Right ventricle myocardium inferior (tissue), 1 donor: ENCODE results near the gene HECTD4. TPM values are rescaled to one million over a fixed set of nuclear protein-coding genes. Genes with fewer than 3 reads are reported as not detected.
"Not testable (repeated sequence)": the region's sequence is repeated elsewhere in the genome, so short reads cannot be mapped to it uniquely, and the experiment has no call there.

Experiments used
- ATAC-seq: fragments of 200-7000 bp; cut with Tn5 transposase; one replicate; pipeline ENCODE4 v1.9.1; 2020; ENCODE audit warnings: mild to moderate bottlenecking, moderate library complexity
- DNase-seq: peaks from one replicate; pipeline ENCODE4 v3.0.0; 2021; ENCODE audit errors: missing footprints
- intact Hi-C: fragments of 100-400 bp; cut with DNase I; formaldehyde crosslinking; loops from one replicate; pipeline ENCODE4 v1.11.0; 2022
- long read RNA-seq: library from polyadenylated mRNA; unstranded; transcript quantifications from one replicate; pipeline ENCODE4 v2.0.0, GENCODE V29; 2021
- total RNA-seq: library from RNA; stranded (reverse); fragmentation: NEBNext Ultra II Directional; extraction: Animal tissue kit (Norgen Biotek cat#: 25700); gene quantifications from one replicate; pipeline ENCODE4 v1.2.1, GENCODE V29; 2021
- donor health status: DM: no; HTN: yes; CAD: no; lungs with severe emphysema.

HECTD4 gene, protein sequence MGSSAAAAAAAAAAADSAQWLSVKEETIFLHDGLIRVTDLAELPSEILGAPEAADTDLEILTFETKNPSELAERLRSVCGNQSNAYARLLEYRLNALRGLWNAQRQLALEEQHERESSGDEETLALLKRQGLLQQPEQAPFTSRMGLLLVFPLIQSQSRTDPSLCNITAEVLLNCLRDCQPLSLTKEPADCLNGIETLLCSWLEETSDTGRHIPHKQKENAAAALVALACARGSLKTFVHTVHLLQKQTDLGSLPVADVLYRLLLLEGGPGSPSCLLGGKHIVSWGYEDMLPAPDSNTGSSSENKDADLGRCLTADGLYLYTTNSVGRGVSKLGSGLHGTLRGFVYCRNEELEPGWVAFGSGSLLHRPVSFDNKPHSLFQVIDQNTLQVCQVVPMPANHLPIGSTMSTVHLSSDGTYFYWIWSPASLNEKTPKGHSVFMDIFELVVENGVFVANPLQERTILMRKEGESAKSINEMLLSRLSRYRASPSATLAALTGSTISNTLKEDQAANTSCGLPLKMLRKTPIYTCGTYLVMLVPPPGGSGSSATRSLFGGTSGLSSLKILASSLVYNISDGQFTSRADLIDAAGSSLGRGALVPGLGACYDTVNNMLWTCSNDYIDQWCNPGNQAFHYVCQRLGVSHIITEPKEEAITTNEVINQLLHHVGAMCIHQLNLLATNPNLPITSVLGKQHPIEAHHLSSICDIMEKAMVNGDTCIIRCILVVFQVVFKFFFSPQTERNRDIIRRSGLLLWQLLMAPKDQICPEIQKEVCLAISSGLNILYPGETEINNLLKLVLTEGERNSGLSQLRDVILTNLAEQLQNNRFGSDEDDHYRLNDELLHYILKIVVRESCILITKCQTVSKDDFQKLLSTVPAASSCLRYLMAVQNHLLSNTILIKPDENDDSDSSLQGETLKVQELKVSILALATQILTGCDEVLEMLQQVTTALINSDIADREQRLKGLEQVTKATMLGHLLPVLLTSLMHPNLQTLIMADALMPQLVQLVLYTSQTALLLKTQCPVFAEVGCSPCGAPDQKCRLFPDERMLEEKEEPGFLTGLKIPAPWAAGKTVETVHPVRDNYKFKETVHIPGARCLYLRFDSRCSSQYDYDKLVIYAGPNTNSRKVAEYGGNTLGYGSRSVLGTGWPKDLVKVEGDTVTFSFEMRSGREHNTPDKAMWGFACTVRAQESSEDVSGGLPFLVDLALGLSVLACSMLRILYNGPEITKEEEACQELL (N-terminal part only)
- 22.6 TPM for total RNA-seq
- long read RNA-seq, partial matches to known transcripts, result 0 of 3 reads
- long read RNA-seq, other reads (novel, unspliced or antisense), result 3 of 3 reads

DNA sequence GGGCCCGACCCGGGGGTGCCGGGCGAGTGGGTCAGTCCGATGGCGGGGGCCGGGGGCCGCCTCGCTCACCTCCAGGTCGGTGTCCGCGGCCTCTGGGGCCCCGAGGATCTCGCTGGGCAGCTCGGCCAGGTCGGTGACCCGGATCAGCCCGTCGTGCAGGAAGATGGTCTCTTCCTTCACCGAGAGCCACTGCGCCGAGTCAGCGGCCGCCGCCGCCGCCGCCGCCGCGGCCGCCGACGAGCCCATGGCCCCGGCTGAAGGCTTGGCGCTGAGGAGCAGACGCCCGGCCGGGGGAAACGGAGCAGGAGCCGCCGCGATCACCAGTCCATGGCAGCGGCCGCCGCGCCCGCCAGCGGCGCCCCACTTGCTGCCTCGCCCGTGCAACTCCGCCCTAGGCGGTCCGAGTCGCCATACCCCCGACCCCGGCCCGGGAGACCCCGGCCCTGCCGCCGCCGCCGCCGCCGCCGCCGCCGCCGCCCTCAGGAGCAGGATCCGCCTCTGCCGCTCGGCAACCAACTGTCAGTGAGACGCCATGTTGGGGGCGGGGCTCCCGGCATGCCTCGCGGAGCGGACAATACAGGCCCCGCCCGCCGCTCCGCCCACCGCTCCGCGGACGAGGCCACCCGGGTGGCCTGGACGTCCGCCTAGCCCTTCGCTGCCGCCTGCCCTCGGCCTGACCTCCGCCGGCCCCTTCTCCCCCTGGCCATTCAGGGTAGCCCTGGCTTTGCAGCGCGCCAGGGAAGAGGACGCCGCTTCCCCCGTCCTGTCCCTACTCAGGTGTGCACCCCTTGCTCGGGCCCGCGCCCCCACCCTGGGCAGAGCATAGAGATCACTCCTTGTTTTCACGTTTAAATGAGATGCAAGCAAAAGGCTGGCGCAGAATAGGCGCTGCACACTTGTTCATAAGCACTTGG is at the start of gene HECTD4:
TSS of gene HECTD4 (minus strand) at position 549 of the 914 bp plus-strand sequence. CDS start at position 246, 303 bp downstream.
- ATAC-seq, result peak; percentile 99

DNA sequence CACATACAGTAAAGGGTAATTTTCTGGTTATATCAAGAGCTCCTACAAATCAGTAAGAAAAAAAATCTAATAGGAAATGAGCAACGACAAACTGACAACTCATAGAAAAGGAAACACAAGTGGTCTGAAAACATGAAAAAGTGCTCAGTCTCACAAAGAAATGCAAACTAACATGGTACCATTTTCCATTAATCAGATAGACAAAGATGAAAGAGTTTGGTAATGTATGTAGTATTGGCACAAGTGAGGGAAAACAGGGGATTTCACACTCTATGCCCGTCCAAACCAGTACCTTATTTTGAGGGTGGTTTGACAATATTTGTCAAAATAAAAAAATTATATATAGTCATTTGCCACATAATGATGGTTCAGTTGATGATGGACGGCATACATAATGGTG is 49.7 kb upstream of the HECTD4 start:
- DNase-seq (no peak), ATAC-seq (no peak)
- intact Hi-C loops, result no loop called here

More for the DNA sequence above, at the start of gene HECTD4:
- DNase-seq, result peak; percentile 99
- intact Hi-C loops, result loop anchor here (10.0 kb wide), 2 partner anchors 97 to 257 kb away; partner anchors contain the start of gene TRAFD1

DNA sequence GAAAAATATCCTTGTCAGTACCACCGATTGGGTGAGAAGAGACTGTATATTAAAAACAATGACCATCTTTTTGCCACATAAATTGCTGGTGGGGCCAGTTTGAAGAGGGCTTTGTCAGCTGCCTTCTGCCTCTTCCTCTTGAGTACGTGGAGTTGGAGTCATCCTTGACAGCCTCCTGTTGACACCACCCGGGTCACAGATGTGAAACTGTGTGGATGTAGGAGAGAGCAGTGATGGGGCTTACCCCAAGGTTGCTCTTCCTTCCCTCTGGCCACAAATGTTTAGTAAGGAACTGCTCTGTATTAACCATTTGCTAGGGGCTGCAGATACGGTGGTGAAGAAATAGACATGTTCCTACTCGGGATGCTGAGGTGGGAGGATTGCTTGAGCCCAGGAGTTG is 48.7 kb upstream of the HECTD4 start:
- no peak for ATAC-seq
- no peak for DNase-seq
- intact Hi-C loops, result no loop called here

DNA sequence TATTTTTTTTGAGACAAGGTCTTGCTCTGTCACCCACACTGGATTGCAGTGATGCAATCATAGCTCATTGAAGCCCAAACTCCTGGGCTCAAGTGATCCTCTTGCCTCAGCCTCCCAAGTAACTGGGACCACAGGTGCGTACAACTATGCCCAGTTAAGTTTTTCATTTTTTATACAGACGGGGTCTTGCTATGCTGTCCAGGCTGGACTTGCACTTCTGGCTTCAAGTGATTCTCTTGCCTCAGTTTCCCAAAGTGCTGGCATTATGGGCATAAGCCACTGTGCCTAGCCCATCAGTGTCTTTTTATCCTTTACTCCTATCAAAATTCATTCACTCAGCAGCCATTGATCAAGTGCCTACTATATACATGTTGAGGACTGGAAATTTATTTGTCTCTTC is 45.5 kb upstream of the HECTD4 start:
- DNase-seq (no peak), ATAC-seq (no peak)
- intact Hi-C loops, result no loop called here

DNA sequence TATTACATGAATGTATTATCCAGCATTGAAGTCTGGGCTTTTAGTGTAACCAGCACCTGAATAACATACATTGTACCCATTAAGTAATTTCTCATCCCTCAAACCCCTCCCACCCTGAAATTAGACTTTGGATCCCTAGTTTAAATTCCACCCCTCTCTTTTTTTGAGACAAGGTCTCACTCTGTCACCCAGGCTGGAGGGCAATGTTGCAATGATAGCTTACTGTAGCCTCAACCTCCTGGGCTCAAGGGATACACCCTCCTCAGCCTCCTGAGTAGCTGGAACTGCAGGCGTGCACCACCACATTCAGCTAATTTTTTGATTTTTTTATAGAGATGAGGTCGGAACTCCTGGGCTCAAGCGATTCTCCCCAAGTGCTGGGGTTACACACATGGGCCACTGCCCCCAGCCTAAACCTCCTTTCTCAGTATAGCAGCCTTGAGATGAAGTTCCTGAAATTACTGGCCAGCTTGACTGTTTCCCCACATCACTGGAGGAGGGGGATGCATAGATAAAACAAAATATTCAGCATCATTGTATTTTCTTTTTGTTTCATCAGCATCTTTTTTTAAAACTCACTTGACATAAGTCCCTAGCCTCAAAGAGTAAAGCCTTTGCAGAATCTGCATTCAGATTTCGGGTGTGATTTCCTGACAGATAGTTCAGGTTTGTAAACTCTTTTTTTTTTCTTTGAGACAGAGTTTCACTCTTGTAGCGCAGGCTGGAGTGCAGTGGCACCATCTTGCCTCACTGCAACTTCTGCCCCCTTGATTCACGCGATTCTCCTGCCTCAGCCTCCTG is 43.6 kb upstream of the HECTD4 start:
- DNase-seq (no peak), ATAC-seq (no peak)
- intact Hi-C loops, result no loop called here

DNA sequence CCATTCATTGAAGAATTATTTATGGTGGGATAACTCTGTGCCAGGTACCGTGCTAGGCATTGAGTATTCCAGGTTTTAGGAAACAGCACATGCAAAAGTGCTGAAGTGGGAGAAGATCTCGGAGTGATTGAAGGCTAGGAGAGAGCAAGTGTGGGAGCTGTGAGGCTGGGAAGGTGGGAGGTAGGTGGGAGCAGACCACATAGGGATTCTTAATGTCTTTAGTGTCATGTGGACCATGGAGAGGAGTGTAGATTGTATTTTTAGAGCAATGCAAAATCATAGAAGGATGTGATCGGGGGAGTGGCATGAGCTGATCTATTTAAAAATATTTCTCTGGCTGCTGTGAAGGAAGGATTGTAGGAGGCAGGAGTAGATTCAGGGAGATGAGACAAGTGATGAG is 41.9 kb upstream of the HECTD4 start:
- intact Hi-C loops, result no loop called here
- no peak for ATAC-seq
- DNase-seq, result no peak

DNA sequence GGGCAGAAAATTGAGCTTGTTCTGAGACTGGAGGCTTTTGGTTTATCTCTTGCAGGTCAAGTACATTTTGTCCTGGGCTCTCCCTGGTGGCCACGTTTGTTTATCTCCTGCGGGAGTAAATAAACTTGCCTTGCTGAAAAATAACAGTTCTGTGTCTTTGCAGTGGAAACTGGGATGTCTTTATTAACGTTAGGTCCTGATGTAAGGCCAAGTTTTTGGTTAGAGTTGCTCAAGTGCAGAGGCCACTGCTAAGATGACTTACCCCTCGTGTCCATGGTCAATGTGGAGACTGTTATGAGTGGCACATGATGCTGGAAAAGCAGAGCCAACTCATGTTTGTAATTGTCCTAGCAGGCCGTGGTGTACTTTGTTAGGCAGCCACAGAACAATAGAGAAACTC is 40.3 kb upstream of the HECTD4 start:
- ATAC-seq, result no peak
- DNase-seq, result no peak
- intact Hi-C loops, result no loop called here

DNA sequence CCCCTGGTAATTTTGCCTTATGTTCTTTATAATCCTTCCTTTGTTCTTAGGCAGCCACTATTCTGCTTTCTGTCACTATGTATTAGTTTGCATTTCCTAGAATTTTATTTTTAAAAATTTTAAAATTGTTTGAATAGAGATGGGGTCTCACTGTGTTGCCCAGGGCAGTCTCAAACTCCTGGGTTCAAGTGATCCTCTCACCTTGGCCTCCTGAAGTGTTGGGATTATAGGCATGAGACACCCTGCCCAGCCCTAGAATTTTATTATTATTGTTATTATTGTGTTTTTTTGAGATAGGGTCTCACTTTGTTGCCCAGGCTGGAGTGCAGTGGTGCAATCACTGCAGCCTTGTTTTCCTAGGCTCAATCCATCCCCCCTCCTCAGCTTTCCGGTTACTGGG is 39.1 kb upstream of the HECTD4 start:
- intact Hi-C loops, result no loop called here
- no peak for ATAC-seq
- no peak for DNase-seq

DNA sequence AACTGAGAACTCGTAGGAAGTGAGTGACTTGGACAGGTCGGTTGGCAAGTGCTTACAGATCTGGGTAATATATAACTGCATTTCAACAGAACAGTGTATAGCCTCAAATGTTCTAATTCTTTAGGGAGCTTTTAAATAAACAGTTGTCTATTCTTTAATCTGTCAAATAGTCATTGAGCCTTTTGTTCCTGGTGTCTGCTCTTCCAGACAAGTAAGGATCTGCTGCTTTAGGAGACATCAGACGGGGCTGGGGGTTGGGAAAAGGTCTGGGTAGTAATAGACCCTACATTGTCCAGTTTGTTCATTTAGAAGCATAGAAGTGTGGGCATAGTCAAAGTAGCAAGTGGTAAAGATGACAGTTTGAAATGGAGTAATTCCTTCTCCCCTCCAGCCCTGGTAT is 38.5 kb upstream of the HECTD4 start:
- DNase-seq (no peak), ATAC-seq (no peak)
- intact Hi-C loops, result no loop called here

DNA sequence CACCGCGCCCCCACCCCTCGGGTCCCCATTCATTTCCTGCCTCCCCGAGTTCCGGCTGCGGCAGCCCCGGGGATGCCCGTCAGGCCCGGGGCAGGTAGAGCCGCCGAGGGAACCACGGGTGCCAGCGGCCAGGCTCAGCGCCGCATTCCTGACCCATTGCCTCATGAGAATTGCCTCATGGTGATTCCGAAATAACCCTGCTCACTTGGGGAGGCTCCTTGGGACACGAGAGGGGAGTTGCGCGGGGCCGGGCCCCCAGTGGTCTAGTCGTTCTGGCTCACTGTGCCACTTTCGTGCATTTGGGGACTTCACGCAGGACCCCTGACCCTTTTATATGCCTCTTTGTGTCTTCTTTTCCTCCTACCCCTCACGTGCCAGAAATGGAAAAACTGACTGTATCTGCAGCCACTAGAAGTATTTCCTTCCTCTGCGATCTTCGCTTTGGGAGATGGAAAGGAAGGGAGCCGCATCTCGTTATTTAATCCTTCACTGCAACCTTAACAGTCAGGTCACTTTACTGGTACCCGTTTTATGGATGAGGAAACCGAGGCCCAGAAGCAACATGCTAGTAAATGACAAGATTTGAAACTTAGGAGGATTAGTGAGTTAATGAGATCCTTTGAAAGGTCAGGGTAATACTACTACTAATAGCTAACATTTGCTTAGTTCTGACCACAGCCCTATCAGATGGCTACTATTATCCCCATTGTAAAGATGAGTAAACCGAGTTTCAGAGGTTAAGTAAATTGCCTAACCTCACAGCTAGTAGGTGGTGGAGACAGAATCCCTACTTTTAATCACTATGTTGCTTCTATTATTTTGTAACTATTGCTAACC is 37.3 kb upstream of the HECTD4 start:
- peak; percentile 81 for ATAC-seq
- DNase-seq, result peak; percentile 77
- intact Hi-C loops, result no loop called here

DNA sequence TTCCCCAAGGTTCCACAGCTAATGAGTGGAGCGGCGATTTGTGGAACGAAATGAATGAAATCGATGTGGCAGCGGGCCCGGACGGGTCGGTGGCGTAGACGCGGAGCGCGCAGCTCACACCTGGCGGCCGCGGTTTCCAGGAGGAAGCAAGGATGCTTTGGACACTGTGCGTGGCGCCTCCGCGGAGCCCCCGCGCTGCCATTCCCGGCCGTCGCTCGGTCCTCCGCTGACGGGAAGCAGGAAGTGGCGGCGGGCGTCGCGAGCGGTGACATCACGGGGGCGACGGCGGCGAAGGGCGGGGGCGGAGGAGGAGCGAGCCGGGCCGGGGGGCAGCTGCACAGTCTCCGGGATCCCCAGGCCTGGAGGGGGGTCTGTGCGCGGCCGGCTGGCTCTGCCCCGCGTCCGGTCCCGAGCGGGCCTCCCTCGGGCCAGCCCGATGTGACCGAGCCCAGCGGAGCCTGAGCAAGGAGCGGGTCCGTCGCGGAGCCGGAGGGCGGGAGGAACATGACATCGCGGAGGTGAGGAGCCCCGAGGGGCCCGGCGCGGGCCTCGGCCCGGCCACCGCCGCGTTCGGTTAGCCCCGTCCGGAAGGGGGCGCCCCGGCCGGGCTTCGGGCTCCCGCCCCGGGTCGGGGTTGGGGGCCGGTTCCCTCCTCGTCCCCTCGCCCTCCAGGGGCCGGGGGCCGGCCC is 36.5 kb upstream of the HECTD4 start, which contains the start of gene PTPN11:
TSS of gene PTPN11 (plus strand) at position 340 of the 689 bp plus-strand sequence. CDS start at position 505, 165 bp downstream.
- peak; percentile 94 for DNase-seq
- peak; percentile 92 for ATAC-seq
- intact Hi-C loops, result no loop called here

DNA sequence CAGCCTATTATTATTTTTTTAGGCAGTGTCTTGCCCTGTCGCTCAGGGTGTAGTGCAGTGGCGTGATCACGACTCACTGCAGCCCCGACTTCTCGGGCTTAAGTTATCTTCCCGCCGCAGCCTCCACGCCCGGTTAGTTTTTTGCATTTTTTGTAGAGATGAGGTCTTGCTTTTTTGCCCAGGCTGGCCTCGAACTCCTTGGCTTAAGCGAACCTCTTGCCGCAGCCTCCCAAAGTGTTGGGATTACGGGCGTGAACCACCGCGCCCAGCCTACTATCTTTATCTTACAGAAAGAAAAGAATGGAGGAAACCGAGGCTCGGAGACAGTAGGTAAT is 36.0 kb upstream of the HECTD4 start:
- ATAC-seq (no peak), DNase-seq (no peak)
- intact Hi-C loops, result no loop called here

DNA sequence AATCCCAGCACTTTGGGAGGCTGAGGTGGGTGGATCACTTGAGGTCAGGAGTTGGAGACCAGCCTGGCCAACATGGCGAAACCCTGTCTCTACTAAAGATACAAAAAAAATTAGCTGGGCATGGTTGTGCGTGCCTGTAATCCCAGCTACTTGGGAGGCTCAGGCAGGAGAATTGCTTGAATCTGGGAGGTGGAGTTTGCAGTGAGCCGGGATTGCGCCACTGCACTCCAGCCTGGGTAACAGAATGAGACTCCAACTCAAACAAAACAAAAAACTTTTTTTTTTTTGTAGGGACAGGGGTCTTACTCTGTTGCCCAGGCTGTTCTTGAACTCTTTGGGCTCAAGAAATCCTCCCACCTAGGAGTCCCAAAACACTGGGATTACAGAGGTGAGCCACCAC is 33.2 kb upstream of the HECTD4 start:
- DNase-seq, intact Hi-C loops, ATAC-seq: not testable (repeated sequence)

DNA sequence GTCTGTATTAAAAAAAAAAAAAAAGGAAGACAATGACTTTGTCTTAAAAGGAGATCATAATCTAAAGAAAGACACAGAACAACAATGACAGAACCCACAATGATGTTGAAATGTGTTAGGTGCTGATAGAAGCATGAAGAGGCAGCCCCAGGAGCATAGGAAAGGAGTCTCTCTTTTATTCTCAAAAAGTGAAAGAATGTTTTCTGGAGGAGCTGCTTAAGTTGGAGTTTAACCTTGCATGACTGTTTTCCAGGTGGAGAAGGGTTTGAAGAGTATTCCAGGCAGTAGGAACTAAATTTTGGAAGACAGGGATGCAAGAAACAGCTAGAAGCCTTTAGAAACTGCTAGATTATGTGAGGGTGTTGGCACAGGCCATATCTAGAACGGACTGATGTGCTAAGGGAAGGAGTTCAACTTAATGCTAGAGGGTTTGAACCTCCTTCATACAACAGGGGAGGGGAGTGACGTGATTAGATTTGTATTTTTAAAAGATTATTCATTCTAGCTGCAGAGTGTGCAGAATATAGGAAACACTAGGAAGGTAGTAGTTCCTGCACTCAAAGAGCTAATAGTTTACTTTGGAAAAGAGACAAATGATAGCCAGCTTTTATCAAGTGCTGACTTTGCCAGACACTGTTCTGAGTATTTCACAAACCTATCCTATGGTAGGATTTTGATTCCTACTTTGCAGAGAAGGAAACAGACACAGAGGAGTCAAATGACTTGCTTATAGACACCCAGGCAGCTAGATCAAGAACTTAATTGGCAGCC is 31.8 kb upstream of the HECTD4 start:
- DNase-seq (no peak), ATAC-seq (no peak)
- intact Hi-C loops, result no loop called here

DNA sequence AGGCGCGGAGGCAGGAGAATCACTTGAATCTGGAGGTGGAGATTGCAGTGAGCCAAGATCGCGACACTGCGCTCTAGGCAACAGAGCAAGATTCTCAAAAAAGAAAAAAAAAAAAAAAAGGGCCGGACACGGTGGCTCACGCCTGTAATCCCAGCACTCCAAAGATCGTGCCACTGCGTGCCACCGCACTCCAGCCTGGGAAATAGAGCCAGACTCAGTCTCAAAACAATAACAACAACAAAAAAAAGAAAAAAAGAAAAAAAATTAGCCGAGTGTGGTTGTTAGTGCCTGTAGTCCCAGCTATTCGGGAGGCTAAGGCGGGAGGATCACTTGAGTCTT is 27.6 kb upstream of the HECTD4 start:
- DNase-seq (no peak), ATAC-seq (no peak)
- intact Hi-C loops, result no loop called here
